ENCODE measurements around the gene COL8A1. TPM values are rescaled to one million over a fixed set of nuclear protein-coding genes. Genes with fewer than 3 reads are reported as not detected.

Gene COL8A1
- total RNA-seq, 1 experiment from 2014 or later: 5.2 TPM

DNA sequence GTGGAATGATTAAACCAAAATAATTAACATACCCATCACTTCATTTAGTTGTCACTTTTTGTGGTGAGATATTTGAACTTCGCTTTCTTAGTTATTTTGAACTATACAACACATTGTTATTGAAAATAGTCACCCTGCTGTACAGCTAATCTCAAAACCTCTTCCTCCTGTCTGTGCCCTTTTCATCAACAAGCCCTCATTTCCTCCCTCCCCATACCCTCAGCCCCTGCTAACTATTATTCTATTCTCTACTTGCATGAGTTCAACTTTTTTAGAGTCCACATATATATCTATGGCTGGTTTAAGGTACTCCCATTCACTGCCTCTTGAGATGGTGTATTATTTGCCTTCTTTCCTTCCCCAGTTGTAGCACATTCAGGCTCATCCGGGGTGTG lies 32.2 kb downstream of the COL8A1 start:
- DNase-seq (ENCODE audit: low read depth): no peak

- DNase-seq (ENCODE audit: low read depth): no peak
These were observed 35.8 kb downstream of the COL8A1 start for GRCh38 chr3:99674086-99674789.

DNA sequence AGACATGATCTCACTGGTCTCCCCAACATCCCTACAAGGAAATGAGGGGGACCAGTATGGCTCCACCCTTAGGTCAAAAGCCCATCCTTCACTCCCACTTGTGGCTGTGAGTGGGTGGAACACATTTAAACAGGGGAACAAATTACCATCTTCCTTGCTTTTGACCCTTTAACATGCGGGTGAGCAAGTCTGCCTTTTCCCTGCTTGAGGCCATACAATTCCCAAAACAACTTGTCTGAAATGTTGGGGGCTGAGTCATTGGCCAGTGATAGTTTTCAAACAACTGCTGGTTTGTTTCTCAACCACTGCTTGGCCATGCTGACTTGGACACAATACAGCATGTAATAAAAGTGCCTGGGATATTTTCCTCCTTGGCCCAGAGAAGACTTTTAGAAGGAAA lies 39.6 kb downstream of the COL8A1 start:
- peak; percentile 67 for DNase-seq (ENCODE audit: low read depth)

DNA sequence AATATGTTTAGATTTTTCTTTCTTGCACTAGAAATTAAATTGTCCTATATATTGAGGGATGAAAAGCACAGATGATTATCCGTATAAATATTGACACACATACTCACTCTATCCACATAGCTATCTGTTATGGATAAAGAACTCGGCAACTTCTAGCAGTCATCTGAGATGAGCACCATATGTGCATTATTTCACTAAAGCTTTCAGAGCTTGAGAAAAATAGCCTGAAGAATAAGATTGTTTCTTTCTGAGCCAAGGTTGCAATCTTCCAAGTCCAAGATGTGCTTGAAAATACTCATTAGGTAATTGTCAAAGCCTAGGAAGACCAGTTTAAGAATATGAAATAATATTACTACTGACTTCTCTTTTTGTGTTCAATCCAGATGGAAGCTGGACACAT lies 40.5 kb downstream of the COL8A1 start:
- no peak for DNase-seq (ENCODE audit: low read depth)

- no peak for DNase-seq (ENCODE audit: low read depth)
These were observed 43.1 kb downstream of the COL8A1 start for GRCh38 chr3:99681512-99681911.

DNA sequence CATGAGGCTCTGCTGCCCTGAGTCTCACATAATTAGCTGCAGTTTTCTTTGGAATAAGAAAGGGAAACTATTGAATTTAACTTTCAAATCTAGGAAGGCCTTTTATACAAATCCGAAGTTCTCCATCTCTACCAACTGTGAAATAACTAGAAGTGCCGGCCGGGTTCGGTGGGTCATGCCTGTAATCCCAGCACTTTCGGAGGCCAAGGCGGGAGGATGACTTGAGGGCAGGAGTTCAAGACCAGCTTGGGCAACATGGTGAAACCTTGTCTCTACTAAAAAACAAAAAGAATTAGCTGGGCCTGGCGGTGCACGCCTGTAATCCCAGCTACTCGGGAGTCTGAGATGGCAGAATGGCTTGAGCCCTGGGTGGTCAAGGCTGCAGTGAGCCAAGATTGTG lies 43.6 kb downstream of the COL8A1 start:
- no peak for DNase-seq (ENCODE audit: low read depth)

- no peak for DNase-seq (ENCODE audit: low read depth)
These were observed 45.1 kb downstream of the COL8A1 start for GRCh38 chr3:99683465-99683864.

- DNase-seq (ENCODE audit: low read depth): no peak
These were observed 45.5 kb downstream of the COL8A1 start for GRCh38 chr3:99683876-99684275.

DNA sequence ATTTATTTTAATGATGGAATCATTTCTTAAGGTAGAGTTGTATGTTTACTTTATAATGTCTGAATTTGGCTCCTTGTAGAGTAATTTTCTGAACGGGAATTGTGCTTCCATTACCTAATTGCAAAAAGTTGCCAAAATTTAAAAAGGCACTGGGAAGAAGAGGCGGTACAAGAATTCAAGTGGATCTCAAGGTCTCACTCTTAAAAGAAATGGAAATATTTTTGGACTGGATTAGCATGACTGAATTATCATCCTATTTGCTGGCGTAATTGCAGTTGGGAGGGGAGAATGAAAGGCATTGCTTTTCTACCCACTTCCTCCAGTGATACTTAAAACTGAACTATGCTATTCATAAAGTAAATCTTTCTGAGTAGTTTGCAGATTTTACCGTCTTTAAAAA lies 46.2 kb downstream of the COL8A1 start:
- no peak for DNase-seq (ENCODE audit: low read depth)

- no peak for DNase-seq (ENCODE audit: low read depth)
These were observed 48.1 kb downstream of the COL8A1 start for GRCh38 chr3:99686469-99686868.

DNA sequence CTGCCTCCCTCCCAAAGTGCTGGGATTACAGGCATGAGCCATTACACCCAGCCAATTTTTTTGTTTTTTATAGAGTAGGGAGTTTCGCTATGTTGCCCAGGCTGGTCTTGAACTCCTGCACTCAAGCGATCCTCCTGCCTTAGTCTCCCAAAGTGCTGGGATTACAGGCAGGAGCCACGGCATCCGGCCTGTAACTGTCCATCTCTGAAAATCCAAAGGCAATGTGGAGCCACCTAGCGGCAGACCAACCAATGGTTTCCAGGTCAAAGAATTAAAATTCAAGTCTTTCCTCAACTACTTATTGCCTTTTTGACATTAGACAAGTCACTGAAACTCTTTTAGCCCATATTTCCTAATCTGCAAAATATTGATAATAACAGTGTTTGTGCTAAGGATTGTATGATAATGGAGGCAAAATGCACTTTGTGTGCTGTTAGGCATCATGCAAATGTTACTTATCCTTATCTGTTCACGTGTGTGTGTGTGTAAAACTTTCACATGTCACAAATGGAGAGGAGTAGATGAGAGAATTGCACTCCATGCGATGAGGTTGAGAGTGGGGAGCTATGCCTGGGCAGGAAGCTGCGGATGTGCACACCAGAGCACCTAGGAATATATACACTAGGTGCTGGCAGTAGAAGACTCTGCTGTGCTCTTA lies 48.7 kb downstream of the COL8A1 start:
- DNase-seq (ENCODE audit: low read depth): peak; percentile 71

DNA sequence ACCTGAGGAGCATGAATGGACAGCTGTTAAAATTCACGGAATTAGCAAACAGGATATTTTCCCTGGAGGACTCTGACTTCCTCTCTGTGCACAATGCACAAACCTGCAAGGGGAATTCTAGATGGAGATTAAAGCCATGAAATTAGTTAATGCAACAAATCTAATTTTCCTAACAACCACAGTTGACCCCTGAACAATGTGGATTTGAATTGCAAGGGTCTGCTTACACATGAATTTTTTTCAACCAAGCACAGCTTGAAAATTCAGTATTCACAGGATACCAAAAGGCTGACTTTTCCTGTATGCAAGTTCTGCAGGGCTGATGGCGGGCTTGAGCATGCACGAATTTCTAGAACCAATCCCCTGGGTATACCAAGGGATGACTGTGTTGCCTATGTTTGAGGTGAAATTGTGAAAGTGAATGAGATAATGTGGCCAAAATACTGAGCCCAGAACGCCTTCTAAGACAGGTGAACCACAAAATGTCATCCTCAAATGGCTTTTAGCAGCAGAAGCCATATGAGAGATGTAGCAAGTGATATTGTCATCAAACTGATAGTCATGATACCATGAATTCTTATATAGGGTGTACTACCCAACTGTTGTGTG lies 52.5 kb downstream of the COL8A1 start:
- no peak for DNase-seq (ENCODE audit: low read depth)

DNA sequence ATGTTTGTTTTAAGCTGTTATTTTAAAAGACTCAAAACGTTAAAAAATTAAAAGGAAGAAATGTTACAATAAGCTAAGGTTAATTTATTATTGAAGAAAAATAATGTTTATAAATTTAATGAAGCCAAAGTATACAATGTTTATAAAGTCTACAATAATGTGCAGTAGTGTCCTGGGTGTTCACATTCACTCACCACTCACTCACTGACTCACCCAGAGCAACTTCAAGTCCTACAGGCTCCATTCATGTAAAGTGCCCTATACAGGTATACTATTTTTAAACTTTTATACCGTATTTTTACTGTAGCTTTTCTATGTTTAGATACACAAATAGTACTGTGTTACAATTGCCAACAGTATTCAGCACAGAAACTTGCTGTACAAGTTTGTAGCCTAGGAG lies 55.2 kb downstream of the COL8A1 start:
- DNase-seq (ENCODE audit: low read depth): no peak

DNA sequence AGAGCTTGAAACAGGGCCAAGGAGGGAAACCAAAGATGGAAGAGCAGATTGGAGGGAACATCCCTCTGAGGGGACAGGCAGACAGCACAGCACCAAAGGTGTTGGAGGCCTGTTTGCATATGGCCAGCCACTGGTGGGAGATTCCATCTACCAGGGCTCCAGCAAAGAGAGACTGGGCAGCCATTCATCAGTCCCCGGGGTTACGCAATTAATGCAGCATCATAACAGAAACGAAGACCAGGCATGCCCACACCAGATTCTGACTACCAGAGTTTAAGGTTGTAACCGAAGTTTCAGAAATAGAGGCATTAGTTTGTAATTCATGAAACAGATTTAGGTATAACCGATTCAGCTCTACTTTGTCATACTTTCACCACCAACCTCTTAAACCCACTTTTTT lies 58.1 kb downstream of the COL8A1 start:
- DNase-seq (ENCODE audit: low read depth): no peak

- DNase-seq (ENCODE audit: low read depth): no peak
These were observed 58.9 kb downstream of the COL8A1 start for GRCh38 chr3:99697250-99697649.

- DNase-seq (ENCODE audit: low read depth): no peak
These were observed 60.5 kb downstream of the COL8A1 start for GRCh38 chr3:99698932-99699331.

DNA sequence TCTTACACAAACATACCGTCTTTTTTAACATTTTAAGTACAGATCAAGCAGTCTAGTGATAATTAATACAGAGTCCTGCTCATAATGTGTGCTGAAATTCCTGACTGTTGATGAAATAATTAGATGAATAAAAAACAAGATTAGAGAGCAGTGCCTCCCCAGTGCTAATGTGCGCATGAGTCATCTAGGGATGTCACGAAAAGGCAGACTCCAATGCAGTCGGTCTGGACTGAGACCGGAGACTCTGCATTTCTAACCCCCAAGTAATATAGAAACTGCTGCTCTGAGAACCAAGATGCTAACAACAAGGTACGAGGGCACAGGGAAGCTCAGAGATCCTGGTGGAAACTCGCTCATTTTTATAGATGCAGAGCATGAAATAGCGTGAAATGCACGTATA lies 61.4 kb downstream of the COL8A1 start:
- DNase-seq (ENCODE audit: low read depth): peak; percentile 89

DNA sequence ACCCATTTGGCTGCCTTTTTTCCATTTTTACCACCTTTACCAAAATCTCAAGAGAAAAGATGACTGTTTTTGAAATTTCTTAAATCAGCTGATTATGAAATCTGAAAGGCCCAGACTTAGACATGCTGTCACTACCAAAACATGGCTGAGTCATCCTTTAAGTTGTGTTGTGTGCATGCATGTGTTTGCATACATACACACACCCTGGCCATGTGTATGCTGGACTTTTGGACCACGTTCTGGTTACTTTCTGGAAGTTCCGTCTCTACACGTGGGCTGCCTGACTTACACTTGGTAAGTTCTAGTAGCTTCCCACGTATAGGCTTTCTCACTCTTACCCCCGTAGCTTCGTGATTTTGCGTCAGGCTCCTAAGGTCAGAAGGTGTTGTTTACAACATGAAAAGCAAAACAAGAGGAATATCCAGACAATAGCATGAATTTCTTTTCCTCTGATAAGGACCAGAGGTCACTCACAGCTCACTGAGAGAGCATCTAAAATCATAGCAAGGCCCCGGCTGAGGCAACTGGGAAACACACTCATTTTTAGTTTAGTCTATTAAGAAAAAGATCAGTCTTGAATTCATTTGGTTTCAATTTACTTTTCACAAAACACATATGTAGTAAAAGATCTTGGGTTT lies 62.4 kb downstream of the COL8A1 start:
- peak; percentile 65 for DNase-seq (ENCODE audit: low read depth)

DNA sequence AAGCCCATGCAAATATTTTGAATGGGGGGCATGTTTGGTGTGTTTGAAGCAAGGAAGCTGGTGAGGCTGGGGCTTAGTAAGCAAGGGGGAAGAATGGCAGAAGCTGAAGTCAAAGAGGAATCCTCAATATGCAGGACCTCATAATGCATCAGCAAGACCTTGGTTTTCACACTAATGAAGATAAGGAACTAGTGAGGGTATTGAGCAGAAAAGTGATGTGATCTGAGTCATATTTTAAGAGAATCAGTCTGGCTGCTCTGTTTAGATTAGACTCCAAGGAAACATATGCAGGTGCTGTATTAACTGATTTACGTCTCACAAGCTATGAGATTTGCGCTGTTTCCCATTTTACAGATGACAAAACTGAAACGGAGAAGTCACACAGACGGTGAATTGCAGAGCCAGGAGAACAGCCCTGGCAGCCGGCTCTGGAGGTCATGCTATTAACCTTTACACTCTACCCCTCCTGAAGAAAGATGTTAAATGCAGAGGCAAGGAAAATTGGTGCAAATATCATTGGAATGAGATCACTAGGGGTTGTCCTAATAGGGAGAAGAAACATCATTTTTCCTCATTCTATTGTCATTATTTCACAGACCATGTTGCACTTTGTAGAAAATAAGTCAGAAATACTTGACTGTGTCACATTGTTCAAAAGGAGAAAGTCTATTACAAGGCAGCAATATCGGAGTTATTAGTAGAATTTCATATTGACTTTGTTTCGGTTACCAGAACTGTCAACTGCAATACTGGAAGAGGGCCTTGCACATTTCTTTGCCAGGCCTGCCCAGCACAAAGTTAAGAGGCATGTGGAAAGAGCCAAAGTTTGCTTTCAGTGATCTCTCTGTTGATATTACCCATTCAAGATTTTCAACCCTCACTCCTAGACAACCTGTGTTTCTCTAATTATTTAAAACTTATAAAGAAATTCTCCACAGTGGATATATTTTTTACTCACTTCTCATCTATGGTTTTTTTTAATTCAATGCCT lies 64.9 kb downstream of the COL8A1 start:
- no peak for DNase-seq (ENCODE audit: low read depth)

DNA sequence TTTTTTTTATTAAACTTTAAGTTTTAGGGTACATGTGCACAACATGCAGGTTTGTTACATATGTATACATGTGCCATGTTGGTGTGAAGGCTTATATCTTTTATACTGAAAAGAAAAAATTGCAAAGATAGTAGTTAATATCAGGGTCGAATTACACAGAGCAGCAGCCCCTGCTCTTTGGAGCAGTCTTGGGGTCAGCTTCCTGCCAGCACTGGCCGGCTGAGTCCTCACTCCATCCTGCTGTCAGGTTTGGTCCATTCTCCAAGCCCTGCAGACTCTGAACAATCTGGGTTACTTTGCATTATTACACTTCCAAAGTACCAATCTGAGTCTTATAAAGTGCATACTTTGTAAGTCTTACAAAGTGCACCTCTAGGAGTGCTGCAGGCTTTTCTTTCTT lies 66.0 kb downstream of the COL8A1 start:
- DNase-seq (ENCODE audit: low read depth): no peak

- DNase-seq (ENCODE audit: low read depth): no peak
These were observed 68.0 kb downstream of the COL8A1 start for GRCh38 chr3:99706410-99706809.

Data from Daoy (cell line).